ENCODE results near the gene CORO7.

DNA sequence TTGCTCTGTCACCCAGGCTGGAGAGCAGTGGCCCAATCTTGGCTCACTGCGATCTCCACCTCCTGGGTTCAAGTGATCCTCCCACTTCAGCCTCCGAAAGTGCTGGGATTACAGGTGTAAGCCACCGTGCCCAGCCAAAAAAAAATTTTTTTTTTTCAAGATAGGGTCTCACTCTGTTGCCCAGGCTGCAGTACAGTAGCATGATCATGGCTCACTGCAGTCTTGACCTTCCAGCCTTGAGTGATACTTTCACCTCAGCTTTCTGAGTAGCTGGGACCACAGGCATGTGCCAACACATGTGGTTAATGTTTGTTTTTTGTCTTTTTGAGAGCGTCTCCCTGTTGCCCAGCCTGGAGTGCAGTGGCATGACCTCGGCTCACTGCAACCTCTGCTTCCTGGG lies 63.6 kb downstream of the CORO7 start:
- no peak for TF ChIP-seq EP300 (IDR thresholded peaks at IDR 0.05)
- TF ChIP-seq, protein P1, sequence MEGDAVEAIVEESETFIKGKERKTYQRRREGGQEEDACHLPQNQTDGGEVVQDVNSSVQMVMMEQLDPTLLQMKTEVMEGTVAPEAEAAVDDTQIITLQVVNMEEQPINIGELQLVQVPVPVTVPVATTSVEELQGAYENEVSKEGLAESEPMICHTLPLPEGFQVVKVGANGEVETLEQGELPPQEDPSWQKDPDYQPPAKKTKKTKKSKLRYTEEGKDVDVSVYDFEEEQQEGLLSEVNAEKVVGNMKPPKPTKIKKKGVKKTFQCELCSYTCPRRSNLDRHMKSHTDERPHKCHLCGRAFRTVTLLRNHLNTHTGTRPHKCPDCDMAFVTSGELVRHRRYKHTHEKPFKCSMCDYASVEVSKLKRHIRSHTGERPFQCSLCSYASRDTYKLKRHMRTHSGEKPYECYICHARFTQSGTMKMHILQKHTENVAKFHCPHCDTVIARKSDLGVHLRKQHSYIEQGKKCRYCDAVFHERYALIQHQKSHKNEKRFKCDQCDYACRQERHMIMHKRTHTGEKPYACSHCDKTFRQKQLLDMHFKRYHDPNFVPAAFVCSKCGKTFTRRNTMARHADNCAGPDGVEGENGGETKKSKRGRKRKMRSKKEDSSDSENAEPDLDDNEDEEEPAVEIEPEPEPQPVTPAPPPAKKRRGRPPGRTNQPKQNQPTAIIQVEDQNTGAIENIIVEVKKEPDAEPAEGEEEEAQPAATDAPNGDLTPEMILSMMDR (IDR thresholded peaks at IDR 0.05): no peak

Measured in gastroesophageal sphincter (tissue), 3 donors.